Activated CD4-positive, CD25-positive, alpha-beta regulatory T cell treated with anti-CD3 and anti-CD28 coated beads, Interleukin-2, amount 50 U/mL, for 72 hours (primary cell): ENCODE results near the gene SPNS2.

Source experiments
- DNase-seq: peaks from one replicate; pipeline ENCODE4 v3.0.0; 2021

Gene SPNS2

GRCh38 chr17:4480929-4481898, 17.5 kb upstream of the SPNS2 start:
- peak; percentile 60 for DNase-seq

- no peak for DNase-seq
These were observed 16.2 kb upstream of the SPNS2 start for GRCh38 chr17:4482338-4483011.

GRCh38 chr17:4483012-4483840, 15.5 kb upstream of the SPNS2 start:
- DNase-seq = no peak

GRCh38 chr17:4485676-4486646, 12.7 kb upstream of the SPNS2 start:
- DNase-seq = peak; percentile 60

DNA sequence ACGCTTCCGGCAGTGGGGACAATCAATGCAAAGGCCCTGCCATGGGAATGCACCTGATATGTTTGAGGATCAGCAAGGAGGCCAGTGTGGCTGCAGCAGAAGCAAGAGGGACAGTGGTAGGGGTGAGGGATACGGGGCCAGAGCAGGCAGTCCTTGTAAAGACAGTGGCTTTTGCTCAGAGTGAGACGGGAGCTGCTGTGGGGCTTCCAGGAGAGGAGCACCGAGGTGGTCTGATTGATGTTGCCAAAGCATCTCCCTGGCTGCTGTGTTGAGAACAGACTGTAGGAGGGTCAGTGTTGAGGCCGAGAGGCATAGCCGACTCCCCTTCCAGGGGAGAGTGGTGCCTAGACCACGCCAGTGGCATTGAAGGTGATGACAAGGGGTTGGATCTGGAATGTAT, 11.4 kb upstream of the SPNS2 start:
- DNase-seq = no peak

DNA sequence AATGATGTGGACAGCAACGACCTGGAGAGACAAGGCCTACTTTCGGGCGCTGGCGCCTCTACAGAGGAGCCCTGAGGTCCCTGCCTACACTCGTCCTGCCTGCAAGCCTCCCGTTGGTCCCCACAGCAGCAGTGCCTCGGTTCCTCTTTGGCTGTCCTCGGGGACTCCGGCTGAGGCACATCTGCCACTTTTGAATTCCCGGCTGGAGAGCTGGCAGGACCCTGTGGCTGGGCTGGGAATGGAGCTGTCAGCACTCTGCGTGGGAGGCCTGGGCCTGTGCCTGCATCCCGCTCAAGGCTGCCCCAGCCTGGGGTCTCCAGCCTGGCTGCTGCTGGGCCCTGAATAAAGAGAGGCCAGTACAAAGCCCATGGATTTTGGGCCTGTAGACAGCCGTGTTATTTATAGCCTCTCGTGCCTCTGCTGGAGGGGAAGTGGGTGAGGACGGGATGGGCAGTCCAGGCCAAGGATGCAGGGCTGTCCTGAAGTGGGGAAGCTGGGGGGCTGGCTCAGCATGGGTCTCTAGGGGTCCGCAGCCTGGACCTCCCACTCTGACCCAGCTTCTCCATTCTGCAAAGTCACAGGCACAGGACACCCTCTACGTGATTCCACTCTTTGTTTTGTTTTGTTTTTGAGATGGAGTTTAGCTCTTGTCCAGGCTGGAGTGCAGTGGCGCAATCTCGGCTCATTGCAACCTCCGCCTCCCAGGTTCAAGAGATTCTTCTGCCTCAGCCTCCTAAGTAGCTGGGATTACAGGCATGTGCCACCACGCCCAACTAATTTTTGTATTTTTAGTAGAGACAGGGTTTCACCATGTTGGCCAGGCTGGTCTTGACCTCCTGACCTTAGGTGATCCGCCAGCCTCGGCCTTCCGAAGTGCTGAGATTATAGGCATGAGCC, 10.6 kb upstream of the SPNS2 start:
- no peak for DNase-seq

- DNase-seq = no peak
These were observed 9.6 kb upstream of the SPNS2 start for GRCh38 chr17:4488989-4489595.

DNA sequence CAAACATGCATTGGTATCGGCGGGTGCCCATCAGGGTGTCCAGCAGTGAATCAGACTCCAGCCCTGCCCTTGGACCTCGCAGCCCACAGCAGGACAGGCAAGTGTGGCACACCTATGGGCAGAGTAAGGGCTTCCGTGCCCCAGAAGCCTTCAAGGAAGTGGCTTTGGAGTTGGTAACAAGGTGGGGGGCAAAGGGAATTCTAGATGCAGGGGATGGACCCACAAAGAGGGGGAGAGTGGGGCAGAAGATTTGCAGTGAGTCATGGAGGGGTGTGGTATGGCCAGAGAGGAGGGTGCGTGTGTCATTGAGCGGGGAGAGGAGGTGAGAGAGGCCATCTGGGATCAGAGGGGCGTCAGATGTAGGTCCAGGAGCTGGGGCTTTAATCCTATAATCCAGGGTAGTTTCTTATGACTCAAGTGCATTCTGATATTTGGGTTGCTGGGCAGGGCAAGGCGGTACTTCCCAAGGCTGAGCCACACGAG, 8.5 kb upstream of the SPNS2 start:
- no peak for DNase-seq

GRCh38 chr17:4490637-4491061, 8.0 kb upstream of the SPNS2 start:
- no peak for DNase-seq

DNA sequence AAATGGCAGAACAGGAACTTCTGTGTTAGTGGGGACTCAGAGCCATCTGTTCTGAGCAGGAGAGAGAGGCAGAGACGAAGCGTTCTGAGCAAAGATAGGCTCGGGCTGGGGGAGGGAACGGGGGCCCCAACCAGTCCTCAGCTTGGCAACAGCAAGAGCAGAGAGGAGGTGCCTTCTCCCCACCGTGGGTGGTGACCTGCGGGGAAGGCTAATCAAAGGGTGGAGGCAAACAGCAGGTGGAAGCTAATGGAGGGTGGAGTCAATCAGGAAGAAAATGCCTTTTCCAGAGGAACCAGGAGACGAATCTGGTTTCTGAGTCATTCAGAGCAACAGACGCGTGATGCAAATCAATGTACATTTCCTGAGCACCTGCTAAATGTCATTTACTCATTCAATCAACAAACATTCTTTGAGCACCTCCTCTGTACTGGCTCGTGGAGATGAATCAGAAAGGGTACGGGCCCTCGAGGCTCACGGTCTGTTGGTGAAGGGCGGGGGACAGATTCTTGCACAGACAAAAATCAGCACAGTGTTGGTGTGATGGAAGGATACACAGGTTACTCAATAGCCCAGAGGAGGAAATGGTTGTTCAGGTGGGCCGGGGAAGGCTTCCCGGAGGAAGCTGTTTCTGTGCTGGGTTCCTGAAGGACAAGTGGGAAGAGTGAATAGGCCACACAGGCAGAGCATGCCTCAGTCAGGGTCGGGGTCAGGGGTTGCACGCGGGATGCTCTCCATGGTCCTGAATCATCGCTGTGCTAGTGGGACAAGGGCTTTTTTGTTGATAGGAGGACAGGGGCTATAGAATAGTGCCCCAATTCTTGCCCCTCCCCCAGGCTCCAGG, 5.7 kb upstream of the SPNS2 start:
- no peak for DNase-seq

GRCh38 chr17:4497101-4497824, 1.4 kb upstream of the SPNS2 start:
- no peak for DNase-seq

GRCh38 chr17:4499431-4500190, 930 bp downstream of the SPNS2 start:
- DNase-seq = no peak

DNA sequence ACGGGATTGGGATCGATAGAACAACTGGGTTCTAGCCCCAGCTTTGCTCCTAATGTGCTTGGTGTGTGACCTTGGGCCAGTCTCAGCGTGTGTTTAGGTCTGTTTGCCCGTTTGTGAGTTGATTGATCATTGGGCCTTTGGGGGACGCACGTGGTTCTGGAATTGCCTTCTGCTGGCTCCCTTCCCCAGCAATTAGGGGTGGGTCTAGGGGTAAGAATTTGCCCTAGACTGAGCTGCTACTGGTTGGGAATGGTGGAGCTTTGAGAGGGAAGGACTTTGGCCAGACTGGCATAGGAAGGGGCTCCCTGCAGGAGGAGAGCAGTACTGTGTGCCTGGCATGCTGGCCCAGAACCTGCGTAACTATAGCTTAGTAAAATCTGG, 1.5 kb downstream of the SPNS2 start:
- no peak for DNase-seq

DNA sequence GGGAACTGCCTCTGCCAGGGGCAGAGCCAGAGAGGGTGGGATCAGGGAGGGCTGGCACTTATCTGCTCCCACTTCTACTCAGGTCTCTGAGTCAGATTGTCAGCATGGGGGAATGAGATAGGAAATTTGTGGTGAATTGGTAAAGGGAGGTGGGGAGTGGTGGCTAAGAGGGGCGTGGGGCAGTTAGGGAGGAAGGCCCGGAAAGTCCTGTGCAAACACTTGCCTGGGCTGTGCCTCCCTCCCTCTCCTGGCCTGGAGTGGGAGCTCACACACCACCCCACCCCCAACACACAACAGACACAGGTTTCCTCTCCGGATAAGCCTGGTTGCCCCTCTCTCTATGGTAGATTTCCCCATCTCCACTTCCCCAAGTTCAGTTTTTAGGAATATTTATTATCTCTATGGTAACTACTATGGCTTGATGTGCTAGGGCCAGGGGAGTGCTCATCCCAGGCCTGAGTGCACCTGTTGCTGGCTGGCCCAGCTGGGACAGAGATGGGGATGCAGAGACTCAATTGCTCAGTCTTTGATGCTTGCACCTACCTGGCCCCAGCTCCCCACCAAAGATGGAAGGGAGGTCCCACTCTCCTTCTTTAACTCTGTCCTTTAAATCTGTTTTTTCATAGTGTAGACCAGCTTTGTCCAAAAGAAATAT, 2.7 kb downstream of the SPNS2 start:
- DNase-seq = no peak

DNA sequence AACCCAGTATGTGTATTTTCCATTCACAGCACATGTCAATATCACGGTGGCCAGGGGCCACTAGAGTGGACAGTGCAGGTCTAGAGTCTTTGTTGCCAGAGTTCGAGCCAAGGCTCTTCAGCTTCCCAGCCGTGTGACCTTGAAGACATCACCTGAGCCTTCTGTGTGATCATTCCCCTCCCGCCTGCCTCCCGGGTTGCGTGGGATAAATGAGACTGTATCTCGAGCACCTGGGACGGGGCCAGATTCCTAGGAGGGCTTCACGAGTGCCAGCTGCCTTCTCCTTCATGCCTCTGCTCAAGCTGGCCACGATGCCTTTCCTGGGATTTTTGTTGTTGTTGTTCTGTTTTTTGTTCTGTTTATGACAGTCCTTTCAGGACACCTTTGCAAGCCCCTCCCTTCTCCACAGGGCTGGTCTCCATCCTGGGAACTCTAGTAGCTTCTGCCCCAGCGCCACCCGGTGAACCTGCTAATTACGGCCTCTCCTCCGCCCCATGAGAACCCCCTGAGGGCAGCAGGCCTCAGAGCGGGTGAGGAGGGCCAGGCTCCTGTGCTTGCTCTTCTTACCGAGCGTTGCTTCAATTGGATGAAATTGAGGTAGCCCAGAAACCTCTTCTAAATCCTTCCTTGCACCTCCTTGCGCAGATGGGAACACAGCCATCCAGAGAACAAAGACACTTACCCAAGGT, 3.9 kb downstream of the SPNS2 start:
- no peak for DNase-seq

DNA sequence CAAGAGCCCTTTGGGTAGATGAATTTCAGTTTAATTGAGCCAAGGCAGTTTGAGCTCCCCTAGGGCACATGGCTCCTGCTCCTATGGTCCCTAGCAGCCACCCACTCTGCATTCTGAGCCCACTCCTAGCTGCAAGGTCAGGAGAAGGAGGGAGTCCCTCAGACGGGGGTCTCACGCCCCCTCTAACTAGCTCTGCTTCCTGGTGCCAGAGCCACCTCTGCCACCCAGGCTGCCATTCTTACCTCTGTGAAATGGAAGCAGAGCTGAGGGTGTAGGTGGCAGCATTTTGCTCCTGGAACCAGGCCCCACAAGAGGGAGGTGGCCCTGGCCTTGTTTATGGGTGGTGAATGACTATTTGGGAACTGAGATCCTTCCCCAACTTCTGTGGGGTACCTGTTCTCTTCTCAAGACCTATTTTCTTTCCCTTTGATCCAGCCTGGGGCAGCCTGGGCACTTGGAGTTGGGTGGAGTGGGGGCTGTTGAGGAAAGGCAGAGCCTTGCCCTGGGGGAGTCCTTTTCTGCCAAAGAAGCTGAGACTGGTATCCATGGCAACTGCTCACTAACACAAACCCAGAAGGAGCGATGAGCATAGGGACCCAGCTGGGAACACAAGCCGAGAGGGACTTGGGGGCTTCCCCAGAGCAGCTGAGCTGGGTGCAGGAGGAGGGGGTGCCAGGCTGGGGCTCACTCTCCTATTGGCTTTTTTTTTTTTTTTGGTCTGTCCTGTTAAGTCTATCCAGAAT, 4.8 kb downstream of the SPNS2 start:
- no peak for DNase-seq
